ENCODE results near the gene FNDC11.
"Not testable (repeated sequence)": the region's sequence is repeated elsewhere in the genome, so short reads cannot be mapped to it uniquely, and the experiment has no call there.

DNA sequence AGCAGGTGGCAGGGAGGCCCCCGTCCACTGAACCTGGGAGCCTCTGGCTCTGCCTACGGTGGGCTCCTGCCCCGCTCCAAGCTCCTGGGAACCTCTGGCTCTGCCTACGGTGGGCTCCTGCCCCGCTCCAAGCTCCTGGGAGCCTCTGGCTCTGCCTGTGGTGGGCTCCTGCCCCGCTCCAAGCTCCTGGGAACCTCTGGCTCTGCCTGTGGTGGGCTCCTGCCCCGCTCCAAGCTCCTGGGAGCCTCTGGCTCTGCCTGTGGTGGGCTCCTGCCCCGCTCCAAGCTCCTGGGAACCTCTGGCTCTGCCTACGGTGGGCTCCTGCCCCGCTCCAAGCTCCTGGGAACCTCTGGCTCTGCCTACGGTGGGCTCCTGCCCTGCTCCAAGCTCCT is 17.1 kb downstream of the FNDC11 start:
- TF ChIP-seq, protein P1, sequence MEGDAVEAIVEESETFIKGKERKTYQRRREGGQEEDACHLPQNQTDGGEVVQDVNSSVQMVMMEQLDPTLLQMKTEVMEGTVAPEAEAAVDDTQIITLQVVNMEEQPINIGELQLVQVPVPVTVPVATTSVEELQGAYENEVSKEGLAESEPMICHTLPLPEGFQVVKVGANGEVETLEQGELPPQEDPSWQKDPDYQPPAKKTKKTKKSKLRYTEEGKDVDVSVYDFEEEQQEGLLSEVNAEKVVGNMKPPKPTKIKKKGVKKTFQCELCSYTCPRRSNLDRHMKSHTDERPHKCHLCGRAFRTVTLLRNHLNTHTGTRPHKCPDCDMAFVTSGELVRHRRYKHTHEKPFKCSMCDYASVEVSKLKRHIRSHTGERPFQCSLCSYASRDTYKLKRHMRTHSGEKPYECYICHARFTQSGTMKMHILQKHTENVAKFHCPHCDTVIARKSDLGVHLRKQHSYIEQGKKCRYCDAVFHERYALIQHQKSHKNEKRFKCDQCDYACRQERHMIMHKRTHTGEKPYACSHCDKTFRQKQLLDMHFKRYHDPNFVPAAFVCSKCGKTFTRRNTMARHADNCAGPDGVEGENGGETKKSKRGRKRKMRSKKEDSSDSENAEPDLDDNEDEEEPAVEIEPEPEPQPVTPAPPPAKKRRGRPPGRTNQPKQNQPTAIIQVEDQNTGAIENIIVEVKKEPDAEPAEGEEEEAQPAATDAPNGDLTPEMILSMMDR (IDR thresholded peaks at IDR 0.05), result not testable (repeated sequence)
- TF ChIP-seq POLR2A (IDR thresholded peaks at IDR 0.05), result not testable (repeated sequence)
